GM12878 (cell line): ENCODE measurements around the gene AGAP2. TPM values are rescaled to one million over a fixed set of nuclear protein-coding genes. Genes with fewer than 3 reads are reported as not detected.

Experiments used
- ATAC-seq: fragments of 200-7000 bp; cut with Tn5 transposase; 3 replicates; pipeline ENCODE4 v1.9.1; 2020; ENCODE audit warnings: mild to moderate bottlenecking, moderate library complexity
- BruUV-seq: library from RNA; stranded (reverse); fragments of 400-500 nt; replicated peaks from 2 replicates; lab custom pipeline; 2021; lab: Mats Ljungman, UMichigan
- CTCF ChIA-PET: fragments of 300-600 bp; sonication (Branson Sonifier 250); formaldehyde crosslinking; extraction: SDS; loops from one replicate; lab custom pipeline; 2021; ENCODE audit warnings: inconsistent platforms; lab: Yijun Ruan, JAX
- POLR2A ChIA-PET: fragments of 350-600 bp; formaldehyde crosslinking; extraction: SDS; loops from one replicate; lab custom pipeline; 2021; ENCODE audit warnings: inconsistent platforms; lab: Charles Lee
- RAD21 ChIA-PET: fragments of 300-600 bp; sonication (Branson Sonifier 250); formaldehyde crosslinking; loops from one replicate; lab custom pipeline; 2023; ENCODE audit warnings: antibody characterized with exemption; ENCODE audit not compliant: unreplicated experiment; lab: Charles Lee
- SMC1A ChIA-PET: fragments of 300-600 bp; sonication (Branson Sonifier 250); formaldehyde crosslinking; loops from one replicate; lab custom pipeline; 2023; ENCODE audit not compliant: unreplicated experiment, uncharacterized antibody; lab: Charles Lee
- DNase-seq: peaks from one replicate; pipeline ENCODE4 v3.0.0-alpha.2; 2011; ENCODE audit warnings: low read depth, low spot score
- FAIRE-seq: peaks from 3 replicates; lab custom pipeline; 2011; peaks lifted over from hg19 to GRCh38; lab: Jason Lieb, UNC
- H2AFZ ChIP-seq: 2 replicates; pipeline ENCODE4 v1.6.0; 2011; ENCODE audit warnings: low read depth, low read length, control low read depth; ENCODE audit not compliant: control insufficient read depth
- H3K27ac ChIP-seq: 2 replicates; pipeline ENCODE4 v1.5.1; 2011; ENCODE audit warnings: control low read depth; ENCODE audit not compliant: control insufficient read depth, insufficient read depth
- H3K27me3 ChIP-seq, 2 experiments: replicated peaks in 1 of 2; 2 replicates each; pipeline versions ENCODE4 v1.6.0 to v1.6.1; 2011; ENCODE audit warnings: low read length in 1 of 2; ENCODE audit not compliant: control insufficient read depth in 2 of 2, insufficient read depth in 2 of 2
- H3K36me3 ChIP-seq, 2 experiments: 2 replicates each; pipeline ENCODE4 v1.5.1; 2011; ENCODE audit warnings: low read length in 1 of 2; ENCODE audit not compliant: control insufficient read depth in 2 of 2, insufficient read depth in 2 of 2
- H3K4me1 ChIP-seq: 2 replicates; pipeline ENCODE4 v1.6.1; 2011; ENCODE audit warnings: mild to moderate bottlenecking, low read length, moderate library complexity, mixed read lengths; ENCODE audit not compliant: control insufficient read depth, insufficient read depth
- H3K4me2 ChIP-seq: 2 replicates; pipeline ENCODE4 v1.6.0; 2011; ENCODE audit warnings: control low read depth; ENCODE audit not compliant: control insufficient read depth, insufficient read depth
- H3K4me3 ChIP-seq: fragments of 200-600 bp; sonication (generic); 2 replicates; pipeline ENCODE4 v1.5.1; 2016
- H3K79me2 ChIP-seq: 2 replicates; pipeline ENCODE4 v1.6.0; 2011; ENCODE audit warnings: low read length; ENCODE audit not compliant: control insufficient read depth, insufficient read depth
- H3K9ac ChIP-seq: 2 replicates; pipeline ENCODE4 v1.8.0; 2011; ENCODE audit warnings: low read length, control low read depth, mixed read lengths; ENCODE audit not compliant: control insufficient read depth, insufficient read depth
- H3K9me3 ChIP-seq: replicated peaks from 3 replicates; pipeline ENCODE4 v1.5.1; 2011; ENCODE audit warnings: mild to moderate bottlenecking, low read length; ENCODE audit not compliant: control insufficient read depth, insufficient read depth
- H4K20me1 ChIP-seq: 2 replicates; pipeline ENCODE4 v1.6.0; 2011; ENCODE audit not compliant: control insufficient read depth, insufficient read depth
- E4F1 ChIP-seq: fragments of 450-650 bp; IDR thresholded peaks from 2 replicates; pipeline ENCODE4 v1.6.1; 2018; ENCODE audit warnings: borderline replicate concordance, mild to moderate bottlenecking; ENCODE audit not compliant: partially characterized antibody
- FOXK2 ChIP-seq: fragments of 450-650 bp; IDR thresholded peaks from 2 replicates; pipeline ENCODE4 v1.6.1; 2017; ENCODE audit warnings: mild to moderate bottlenecking, moderate library complexity
- GABPA ChIP-seq: IDR thresholded peaks from 2 replicates; pipeline ENCODE4 v1.6.1; 2014; ENCODE audit warnings: antibody characterized with exemption, low read depth, mild to moderate bottlenecking, inconsistent platforms
- IKZF2 ChIP-seq, 2 experiments: fragments of 450-650 bp; IDR thresholded peaks; 2 replicates each; pipeline ENCODE4 v1.6.1; 2017; ENCODE audit warnings: mild to moderate bottlenecking in 2 of 2, moderate library complexity in 2 of 2
- MTA3 ChIP-seq: IDR thresholded peaks from 2 replicates; pipeline ENCODE4 v1.6.1; 2012; ENCODE audit warnings: low read length, inconsistent platforms, borderline replicate concordance
- TBL1XR1 ChIP-seq: IDR thresholded peaks from 2 replicates; pipeline ENCODE4 v1.6.1; 2012; ENCODE audit warnings: low read depth, low read length, improper control_type of control experiment
- USF2 ChIP-seq: IDR thresholded peaks from 2 replicates; pipeline ENCODE4 v1.6.1; 2011; ENCODE audit warnings: low read depth, low read length, improper control_type of control experiment, borderline replicate concordance
- ZBTB33 ChIP-seq: fragments of 450-650 bp; IDR thresholded peaks from 2 replicates; pipeline ENCODE4 v1.6.1; 2017; ENCODE audit warnings: mild to moderate bottlenecking
- ZBTB40 ChIP-seq: fragments of 450-650 bp; IDR thresholded peaks from 2 replicates; pipeline ENCODE4 v1.6.1; 2016; ENCODE audit warnings: mild to moderate bottlenecking, moderate library complexity, borderline replicate concordance
- WGBS: methylation state at CpG from one replicate; pipeline ENCODE4 v1.1.6; 2016; ENCODE audit warnings: low lambda C conversion rate; ENCODE audit not compliant: insufficient replicate concordance, insufficient coverage; ENCODE audit errors: missing lambda C conversion rate; 5-methylcytosine and 5-hydroxymethylcytosine counted together
- in situ Hi-C: fragments of 300-500 bp; cut with MboI; formaldehyde crosslinking; loops from 9 replicates; pipeline ENCODE4 v1.14.3; 2018; ENCODE audit warnings: mixed read lengths
- intact Hi-C: fragments of 100-400 bp; cut with micrococcal nuclease; formaldehyde crosslinking; loops from one replicate; pipeline ENCODE4 v1.14.2; 2022; ENCODE audit not compliant: unreplicated experiment
- polyA plus RNA-seq, 11 experiments: library from polyadenylated mRNA; depleted of rRNA in 4 of 11; unstranded in 6 of 11; stranded (reverse) in 5 of 11; fragments of >200 nt; fragmentation: Nextera tagmentation in 4 of 11; fragmentation: Illumina TruSeq in 1 of 11; extraction: Ambion mirVana in 4 of 11; extraction: Trizol in 1 of 11; gene quantifications; 1 replicate in 1 of 11; 2 replicates in 10 of 11; pipeline versions ENCODE4 v1.2.1 to v1.2.3, GENCODE V29; 2011 to 2016; ENCODE audit warnings: inconsistent platforms in 2 of 11, missing spikeins in 2 of 11, low read depth in 1 of 11
- total RNA-seq, 4 experiments: library from RNA; depleted of rRNA in 3 of 4; stranded (reverse); fragments of >200 nt in 3 of 4; fragmentation: Illumina TruSeq in 1 of 4; extraction: Trizol in 1 of 4; gene quantifications; 2 replicates each; pipeline versions ENCODE4 v1.2.1 to v1.2.3, GENCODE V29; 2013 to 2021

AGAP2 gene
- total and polyA plus RNA-seq, 10 of the 15 experiments (the other 5 are each of a cell fraction or from before 2014, with no cell fraction given), result 0.29 to 19.8 (median 11.0) TPM

- H3K36me3 ChIP-seq, result no peaks in the 10 kb centered on the region; a peak in 1 of 4 replicates
- peak overlapping the region; percentile 92 for H3K4me3 ChIP-seq
- 4% methylated on average over 14 of the region's 14 CpGs for WGBS
- DNase-seq, result no peak
- peaks cover 25% of the 10 kb centered on the region for H3K79me2 ChIP-seq
- H3K9me3 ChIP-seq, result no peaks in the 10 kb centered on the region
- ChIA-PET RAD21 (interaction anchor here (0.6 to 2.4 kb wide), 9 partner anchors 8 to 284 kb away, joined by 3 to 13 read pairs (median 5); partner anchors contain the start of genes CDK4 and OS9), POLR2A (interaction anchor here (0.5 to 2.2 kb wide), 5 partner anchors 8 to 30 kb away, joined by 3 to 18 read pairs (median 3); partner anchors contain the start of genes CDK4, EEF1AKMT3 and METTL1), SMC1A (interaction anchor here (0.5 to 2.1 kb wide), 13 partner anchors 8 to 283 kb away, joined by 3 to 16 read pairs (median 4); partner anchors contain the start of gene OS9), CTCF (interaction anchor here (0.8 to 3.8 kb wide), 21 partner anchors 8 to 283 kb away, joined by 3 to 22 read pairs (median 4); partner anchors contain the start of genes GLI1 and OS9)
- H4K20me1 ChIP-seq, result no peaks in the 10 kb centered on the region
- peak overlapping the region; percentile 57 for H3K27ac ChIP-seq
- peak; percentile 80 for FAIRE-seq
- H3K4me2 ChIP-seq, result peak overlapping the region; percentile 64
- ATAC-seq, result peak; percentile 80
- peak overlapping the region; percentile 38 for H2AFZ ChIP-seq
- BruUV-seq, result no TSS peak
- peaks cover 23% of the 10 kb centered on the region for H3K4me1 ChIP-seq
- intact Hi-C loops, result loop anchor here (1.0 to 2.0 kb wide), 2 partner anchors 47 to 159 kb away; partner anchors contain the start of gene OS9
- H3K27me3 ChIP-seq, result no peaks in the 10 kb centered on the region
- in situ Hi-C loops, result no loop called here
- peak overlapping the region; percentile 55 for H3K9ac ChIP-seq
- TF ChIP-seq FOXK2, result no peak
- no peak for TF ChIP-seq TBL1XR1
- no peak; a peak in 1 of 4 replicates for TF ChIP-seq IKZF2 (IDR thresholded peaks at IDR 0.05)
- TF ChIP-seq GABPA, result no peak
- no peak for TF ChIP-seq USF2
- TF ChIP-seq E4F1, result no peak
- TF ChIP-seq MTA3, result no peak
- no peak for TF ChIP-seq ZBTB40
- TF ChIP-seq ZBTB33, result no peak
These were observed 3.5 kb upstream of the AGAP2 start for GRCh38 chr12:57741844-57742738.
